Measurements from ENCODE around the gene ARL6IP5.

DNA sequence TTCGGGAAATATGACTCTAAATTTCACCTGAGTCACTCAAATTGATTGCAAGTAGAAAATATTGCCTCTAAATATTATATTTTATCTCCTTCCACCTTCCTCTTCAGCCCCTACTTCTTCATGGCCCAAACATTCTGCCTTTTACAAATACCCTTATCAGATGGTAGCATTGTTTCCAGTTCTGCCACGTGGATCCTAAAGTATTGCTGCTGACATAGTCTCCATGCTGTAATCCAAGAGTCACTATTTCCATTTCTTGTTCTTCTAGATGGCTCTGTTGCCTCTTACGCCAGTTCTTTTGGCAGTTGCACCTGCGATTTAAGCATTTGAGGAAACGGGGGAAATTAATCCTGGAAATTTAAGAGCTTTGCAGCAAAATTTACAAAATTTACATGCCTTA, 24.1 kb downstream of the ARL6IP5 start:
- TF ChIP-seq, protein P1, sequence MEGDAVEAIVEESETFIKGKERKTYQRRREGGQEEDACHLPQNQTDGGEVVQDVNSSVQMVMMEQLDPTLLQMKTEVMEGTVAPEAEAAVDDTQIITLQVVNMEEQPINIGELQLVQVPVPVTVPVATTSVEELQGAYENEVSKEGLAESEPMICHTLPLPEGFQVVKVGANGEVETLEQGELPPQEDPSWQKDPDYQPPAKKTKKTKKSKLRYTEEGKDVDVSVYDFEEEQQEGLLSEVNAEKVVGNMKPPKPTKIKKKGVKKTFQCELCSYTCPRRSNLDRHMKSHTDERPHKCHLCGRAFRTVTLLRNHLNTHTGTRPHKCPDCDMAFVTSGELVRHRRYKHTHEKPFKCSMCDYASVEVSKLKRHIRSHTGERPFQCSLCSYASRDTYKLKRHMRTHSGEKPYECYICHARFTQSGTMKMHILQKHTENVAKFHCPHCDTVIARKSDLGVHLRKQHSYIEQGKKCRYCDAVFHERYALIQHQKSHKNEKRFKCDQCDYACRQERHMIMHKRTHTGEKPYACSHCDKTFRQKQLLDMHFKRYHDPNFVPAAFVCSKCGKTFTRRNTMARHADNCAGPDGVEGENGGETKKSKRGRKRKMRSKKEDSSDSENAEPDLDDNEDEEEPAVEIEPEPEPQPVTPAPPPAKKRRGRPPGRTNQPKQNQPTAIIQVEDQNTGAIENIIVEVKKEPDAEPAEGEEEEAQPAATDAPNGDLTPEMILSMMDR (conservative IDR thresholded peaks at IDR 0.05; ENCODE audit: low read depth, low read length): no peak
- no peak for TF ChIP-seq EZH2phosphoT487 (IDR thresholded peaks at IDR 0.05; ENCODE audit: borderline replicate concordance, low read length)
- TF ChIP-seq EZH2 (IDR thresholded peaks at IDR 0.05; ENCODE audit: low read length, unreplicated experiment): no peak

All from PC-3 (cell line).